ENCODE measurements around the gene CAMTA1.

Gene CAMTA1

DNA sequence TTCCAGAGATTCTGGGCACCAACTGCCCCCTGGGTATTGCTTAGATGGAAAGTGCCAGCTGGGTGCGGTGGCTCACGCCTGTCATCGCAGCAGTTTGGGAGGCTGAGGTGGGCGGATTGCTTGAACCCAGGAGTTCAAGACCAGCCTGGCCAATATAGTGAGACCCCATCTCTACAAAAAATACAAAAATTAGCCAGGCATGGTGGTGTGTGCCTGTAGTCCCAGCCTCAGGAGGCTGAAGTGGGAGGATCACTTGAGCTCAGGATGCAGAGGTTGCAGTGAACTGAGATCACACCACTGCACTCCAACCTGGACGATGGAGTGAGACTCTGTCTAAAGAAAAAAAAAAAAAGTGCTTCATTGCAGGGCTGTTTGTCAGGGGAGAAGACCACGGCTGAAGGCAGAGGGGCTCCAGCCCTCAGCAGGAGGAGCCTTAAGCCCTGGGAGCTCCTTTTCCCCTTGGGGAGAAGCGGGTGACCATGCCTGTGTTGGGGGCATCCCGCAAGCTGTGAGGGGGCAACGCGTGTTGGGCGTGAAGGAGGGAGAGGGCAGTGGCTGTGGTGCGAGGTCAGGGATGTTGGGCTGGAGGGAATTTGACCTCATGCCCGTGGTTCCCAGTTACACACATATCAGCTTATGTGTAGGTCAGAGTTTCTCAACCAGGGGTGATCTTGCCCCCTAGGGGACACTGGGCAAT, 854.3 kb downstream of the CAMTA1 start:
- DNase-seq = no peak

DNA sequence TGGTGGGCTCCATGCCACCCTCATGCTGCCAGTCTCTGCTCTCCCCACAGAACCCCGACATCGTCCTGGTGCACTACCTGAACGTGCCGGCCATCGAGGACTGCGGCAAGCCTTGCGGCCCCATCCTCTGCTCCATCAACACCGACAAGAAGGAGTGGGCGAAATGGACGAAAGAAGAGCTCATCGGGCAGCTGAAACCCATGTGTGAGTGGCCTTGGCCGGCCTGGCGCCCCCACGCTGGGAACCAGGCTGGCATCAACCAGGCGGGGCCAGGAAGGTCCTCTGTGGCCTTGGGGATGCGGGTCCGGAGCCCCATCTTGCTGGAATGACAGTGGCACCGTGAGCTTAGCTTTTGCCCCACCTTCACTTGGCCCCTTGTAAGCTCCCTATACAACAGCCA, 855.1 kb downstream of the CAMTA1 start:
- no peak for DNase-seq

DNA sequence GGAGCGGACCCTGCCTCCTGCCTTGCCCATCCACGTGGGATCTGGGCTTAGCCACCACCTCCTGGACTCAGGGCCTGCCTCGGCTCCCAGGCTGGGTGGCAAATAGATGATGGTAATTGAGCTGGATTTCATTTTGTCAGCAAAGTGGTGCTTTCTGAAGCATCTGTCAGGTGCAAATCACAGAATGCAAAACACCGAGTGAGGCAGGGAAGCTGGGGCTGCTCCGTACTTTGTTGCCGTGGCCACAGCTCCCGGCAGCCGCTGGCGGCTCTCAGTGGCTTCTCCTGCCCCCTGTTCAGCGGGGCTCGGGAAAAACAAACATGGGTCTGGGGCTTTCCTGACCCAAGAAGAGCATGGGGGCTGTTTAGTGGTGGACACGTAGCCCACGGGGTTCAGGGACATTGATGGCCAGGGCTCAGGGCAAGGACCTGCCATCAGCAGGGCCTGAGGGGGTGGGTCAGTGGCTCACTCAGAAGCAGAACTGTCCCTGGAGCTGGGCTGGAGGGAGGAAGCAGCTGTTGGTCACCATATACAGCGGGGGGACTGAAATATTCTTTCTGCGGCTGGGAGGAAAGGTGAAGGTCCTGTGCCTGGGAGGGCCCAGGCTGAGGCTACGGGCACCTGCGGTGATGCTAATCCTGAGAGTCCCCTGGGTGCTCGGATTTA, 855.8 kb downstream of the CAMTA1 start:
- DNase-seq = no peak

DNA sequence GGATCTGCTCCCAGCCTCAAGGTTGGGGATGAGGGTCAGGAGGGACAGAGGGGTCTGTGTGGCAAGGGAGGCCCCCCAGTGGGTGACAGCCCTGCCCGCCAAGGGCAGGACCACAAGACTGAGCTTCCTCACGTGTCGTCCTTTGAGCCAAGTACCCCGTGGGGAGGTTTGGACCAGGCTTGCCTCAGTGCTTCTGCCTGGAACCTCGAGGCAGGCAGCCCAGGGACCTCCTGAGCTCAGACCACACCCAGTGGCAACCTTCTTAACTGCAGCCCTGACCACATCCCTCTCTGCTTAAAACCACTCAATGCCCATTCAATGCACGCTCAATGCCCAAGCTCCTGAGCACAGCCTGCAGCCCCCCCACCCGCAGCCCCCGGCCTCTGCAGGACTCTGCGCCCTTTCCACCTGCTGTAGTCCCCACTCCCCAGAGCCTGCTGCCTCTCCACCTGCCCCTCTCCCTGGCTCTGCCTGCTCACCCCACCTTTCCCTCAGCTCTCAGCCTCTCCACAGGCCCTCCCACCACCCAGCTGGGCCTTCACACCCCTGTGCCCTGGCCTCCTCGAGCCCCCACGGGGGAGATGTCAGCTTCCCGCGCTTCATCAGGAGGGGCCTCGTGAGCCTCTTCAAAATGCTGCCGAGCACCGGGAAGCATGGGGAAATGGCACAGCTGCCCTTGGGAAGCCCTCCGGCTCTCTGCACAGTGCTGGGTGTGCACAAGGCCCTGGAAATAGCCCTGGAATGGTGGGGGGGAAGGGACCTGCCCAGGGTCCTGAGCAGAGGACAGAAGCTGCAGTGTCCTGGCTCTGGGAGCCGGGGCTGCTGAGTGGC, 856.5 kb downstream of the CAMTA1 start:
- DNase-seq = no peak

DNA sequence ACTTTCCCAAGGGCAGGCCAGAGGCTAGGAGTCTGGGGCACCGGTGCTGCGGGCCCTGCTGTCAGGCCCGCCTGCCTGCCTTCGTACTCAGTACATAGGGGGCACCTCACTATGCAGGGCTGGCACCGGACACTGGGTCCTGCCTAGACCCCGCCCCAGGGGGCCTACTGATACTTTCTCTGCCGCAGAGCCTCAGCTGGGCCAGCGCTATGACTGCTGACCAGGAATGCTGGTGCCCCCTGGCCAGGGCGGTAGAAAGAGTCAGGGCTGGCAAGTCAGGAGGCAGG, 857.1 kb downstream of the CAMTA1 start:
- DNase-seq = no peak

DNA sequence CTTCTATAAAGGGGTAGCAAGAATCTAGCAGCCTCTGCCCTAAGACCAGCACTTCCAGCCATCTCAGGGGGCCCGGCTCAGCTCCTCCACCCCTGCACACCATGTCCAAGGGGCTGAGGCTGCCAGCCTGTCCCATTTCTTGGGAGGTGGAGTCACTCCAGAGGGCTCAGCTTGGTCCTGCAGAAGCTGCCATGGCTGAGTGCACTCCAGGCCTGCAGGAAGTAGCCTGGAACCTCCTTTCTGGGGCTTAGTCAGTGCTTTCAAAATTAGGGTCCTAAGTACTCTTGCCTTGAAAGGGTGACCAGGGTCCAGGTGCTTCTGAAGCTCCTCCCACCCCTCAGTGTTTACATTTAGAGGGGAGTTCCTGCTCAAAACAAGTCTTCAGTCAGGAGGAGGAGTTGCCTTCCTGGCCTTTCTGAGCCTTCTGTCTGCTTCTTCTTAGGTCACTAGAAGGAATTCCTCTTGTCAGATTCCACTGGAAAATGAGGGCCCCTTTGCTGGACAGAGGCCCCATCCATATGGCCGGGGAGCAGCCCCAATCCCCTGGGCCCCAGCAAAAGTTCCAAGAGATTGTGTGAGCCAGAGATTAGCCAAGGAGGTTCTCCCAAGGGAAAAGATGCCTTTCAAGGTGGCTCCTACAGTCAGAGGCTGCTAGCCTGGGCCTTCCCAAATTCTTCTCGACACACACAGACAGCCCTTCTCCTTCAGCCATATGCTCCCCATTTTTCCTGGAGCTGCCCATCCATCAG, 857.7 kb downstream of the CAMTA1 start:
- DNase-seq = no peak

DNA sequence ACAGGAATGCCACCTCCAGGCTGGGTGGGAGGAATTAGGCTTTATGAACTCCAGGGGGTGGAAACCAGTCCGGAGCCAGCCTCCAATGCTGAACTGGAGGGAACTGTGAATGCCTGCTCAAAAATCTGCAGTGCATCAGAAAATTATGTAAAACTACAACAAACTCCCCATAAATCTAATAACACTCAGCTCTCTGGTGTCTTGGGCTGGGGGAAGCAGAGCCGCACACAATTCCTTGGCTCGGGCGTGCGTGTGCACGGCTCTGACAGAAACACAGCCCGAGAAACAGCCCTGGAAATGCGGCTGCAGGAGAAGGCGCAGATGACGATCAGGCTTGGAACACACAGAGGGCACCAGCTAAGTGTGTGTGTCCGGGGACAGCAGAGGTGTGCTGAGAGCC, 858.3 kb downstream of the CAMTA1 start:
- no peak for DNase-seq

DNA sequence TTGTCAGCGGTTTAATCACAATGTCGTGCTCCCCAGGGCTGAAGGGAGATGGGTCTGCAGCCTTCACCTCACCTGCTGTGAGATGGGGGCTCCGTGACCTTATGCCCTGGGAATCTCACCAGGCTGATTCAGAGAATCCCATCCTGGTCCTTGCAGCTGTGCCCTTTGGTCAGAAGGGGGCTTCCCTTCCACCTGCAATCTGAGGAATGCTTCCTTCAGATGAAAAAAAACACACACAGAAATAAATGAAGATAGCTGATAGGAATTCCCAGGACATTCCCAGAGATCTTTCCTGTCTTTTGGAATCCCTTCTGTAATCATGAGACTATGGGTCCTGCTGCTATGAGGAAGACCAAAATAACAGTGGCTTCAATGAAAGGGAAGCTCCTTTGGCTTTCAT, 858.8 kb downstream of the CAMTA1 start:
- DNase-seq = no peak

DNA sequence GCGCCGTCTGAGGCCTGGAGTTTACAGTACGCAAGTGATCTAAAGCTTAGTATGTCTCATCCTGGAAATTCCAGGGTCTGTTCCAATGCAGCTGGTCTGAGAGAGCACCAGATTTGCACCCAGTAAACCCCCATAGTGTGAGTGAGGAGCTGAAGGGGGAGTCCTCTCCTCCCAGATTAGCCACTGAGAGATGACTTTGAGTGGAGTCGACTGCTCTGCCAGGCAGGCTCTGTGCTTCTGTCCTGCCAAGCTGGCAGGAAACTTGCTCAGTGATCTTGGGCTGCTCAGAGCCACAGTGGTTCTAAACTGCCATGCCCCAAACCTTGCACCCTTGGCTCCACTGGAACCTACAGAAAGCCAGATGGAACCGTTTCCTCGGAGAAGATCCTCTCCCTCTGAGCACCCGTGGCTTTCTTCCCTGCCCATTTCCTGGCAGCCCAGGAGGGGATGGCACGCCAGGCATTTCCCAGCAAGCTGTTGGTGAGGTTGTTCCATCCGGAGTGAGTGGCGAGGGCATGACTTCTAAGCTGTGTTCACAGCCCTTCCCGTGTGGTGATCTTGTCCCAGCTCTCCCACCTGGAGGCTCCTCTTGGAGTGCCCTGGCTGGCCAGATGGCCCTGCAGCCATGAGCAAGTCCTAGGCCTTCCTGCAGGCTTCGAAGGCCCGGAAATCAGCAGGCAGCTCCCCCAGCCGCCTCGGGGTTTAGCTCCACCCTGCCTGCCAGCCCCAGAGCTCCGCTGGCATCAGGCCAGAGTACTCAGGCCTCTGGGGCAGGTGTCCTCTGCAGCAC, 859.9 kb downstream of the CAMTA1 start:
- no peak for DNase-seq

DNA sequence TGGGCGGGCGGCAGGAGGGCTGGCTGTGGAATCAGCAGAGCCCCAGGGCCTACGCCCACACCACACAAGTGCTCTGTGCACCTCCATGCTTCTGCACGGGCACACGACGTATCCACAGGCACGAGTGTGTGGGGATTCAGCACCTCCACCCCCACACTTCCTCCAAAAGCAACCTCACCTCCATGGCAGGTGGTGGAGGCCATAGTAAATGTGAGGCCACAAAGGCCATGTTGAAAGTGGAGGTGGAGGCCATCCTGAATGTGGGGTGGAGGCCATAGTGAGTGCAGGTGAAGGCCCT, 860.4 kb downstream of the CAMTA1 start:
- no peak for DNase-seq

DNA sequence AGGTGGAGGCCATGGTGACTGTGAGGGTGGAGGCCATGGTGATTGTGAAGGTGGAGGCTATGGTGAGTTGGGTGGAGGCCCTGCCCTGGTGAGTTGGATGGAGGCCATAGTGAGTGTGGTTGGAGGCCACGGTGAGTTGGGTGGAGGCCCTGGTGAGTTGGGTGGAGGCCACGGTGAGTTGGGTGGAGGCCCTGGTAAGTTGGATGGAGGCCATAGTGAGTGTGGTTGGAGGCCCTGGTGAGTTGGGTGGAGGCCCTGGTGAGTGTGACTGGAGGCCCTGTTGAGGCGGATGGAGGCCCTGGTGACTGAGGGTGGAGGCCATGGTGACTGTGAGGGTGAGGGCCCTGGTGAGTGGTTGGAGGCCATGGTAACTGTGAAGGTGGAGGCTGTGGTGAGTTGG, 860.9 kb downstream of the CAMTA1 start:
- DNase-seq = no peak

DNA sequence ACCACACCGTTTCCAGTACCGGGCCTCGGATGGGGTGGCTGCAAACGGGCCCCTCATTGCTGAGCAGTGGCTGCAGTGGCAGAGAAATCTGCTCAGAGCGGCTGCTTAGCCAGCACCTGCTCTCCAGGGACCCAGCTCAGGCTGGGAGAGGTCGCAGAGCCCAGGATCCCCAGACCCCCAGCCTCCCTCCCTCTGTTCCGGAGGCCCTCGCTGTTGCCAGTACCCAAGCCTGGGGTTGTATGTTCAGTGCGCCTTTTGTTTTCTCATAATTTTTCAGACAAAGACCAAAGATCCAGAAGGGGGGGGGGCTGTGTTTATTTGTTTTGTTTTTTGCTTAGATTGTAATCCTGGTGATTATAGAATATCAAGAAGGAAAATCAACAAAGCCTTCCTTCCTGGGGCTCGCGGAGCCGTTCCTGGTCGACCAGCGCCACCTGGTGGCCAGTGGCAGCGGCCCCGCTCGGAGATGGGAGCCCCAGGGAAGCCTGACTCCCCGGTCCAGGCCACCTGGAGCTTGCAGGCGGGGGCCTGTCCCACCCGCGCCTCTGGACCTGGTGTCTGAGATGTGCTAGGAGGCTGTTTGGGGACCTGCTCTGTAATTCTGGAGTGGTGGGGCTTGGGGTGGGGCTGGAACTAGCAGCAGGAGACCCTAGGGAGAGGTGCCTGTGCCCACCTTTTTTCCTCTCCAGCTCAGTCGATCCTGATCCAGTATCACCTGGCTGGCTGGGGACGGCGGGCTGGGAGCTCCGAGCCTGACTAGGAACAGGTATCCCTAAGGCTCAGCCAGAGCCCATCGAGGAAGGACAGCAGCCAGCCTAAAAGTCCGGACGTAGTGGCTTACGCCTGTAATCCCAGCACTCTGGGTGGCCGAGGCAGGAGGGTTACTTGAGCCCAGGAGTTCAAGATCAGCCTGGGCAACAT, 862.0 kb downstream of the CAMTA1 start:
- DNase-seq = peak; percentile 90

DNA sequence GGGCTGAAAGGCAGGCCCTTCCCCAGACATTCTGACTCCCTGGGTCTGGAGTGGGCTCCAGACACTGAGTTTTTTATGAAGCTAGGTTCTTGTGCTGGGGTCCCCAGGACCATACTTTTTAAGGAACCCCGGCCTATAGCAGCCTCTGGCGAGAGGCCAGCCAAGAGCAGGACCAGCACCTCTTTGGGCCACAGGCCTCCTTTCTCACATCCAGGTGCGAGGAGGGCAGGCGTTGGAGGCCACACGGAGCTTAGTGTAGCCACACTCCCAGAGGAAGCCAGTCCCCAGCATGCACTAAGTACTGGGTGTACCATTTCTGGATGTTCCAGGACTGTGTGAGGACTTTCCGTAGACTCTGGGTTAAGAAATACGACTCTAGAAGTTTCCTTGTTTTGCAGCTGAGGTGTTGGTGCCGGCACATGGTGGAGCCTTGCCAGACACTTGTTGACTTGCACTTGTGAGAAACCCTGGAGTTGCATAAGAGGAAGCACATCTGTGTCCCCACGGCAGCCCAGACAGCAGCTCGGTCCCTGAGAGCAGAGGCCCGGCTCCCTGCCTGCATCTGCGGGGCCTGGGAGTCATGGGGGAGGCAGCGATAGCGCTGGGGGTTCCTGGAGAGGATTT, 863.6 kb downstream of the CAMTA1 start:
- DNase-seq = no peak

DNA sequence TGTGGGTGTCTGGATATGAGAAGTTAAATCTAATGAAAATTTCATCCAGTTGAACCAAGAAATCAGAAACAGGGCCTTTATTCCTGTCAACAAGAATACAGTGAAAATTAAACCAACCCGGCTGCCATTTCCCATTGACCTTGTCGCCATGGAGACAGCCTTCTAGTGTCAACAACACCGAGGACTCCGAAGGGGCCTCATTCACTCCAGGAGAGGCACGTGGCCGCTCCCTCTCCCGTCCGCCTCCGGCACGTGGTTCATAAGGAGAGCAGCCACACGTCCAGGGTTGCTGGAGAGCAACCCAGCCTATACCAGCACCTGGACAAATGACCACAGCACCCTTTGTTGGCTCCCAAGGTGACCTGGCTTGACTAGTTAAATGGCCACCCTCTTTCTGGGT, 865.5 kb downstream of the CAMTA1 start:
- no peak for DNase-seq

DNA sequence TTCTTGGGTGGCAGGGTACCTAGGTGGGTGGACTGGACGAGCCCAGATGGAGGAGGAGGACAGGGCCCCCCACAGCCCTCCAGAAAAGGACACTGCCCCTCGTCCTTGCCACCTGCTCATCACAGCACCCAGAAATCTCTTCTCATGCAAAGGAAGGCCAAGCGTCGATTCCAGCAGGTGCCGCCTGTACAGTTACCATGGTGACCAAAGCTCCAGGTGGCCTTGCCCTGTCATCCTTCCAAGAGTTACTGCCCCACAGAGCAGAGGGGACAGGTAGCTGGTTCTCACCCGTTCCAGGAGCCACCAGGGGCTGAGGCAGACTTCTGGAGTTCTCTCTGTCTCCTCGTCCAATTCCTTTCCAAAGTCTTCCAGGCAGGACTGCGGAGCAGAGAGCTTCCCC, 865.9 kb downstream of the CAMTA1 start:
- DNase-seq = no peak

DNA sequence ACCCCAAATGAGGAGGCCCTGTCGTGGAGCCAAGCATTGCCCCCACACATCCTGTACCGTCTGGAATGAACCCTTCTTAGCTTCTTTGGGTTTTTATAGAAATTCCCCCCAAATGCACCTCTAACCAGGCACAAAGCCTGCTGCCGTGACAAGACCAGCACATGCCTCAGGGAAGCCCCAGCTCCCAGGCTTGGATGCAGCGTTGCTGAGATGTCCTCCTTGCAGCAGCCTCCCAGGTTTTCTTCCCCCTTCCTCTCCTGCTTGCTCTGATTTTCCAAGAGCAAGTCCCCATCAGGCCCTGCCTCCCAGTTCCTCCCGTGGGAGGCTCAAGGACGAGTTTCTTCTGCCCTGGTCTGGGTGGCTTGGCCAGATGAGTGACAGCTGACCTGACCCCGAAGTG, 866.8 kb downstream of the CAMTA1 start:
- no peak for DNase-seq

DNA sequence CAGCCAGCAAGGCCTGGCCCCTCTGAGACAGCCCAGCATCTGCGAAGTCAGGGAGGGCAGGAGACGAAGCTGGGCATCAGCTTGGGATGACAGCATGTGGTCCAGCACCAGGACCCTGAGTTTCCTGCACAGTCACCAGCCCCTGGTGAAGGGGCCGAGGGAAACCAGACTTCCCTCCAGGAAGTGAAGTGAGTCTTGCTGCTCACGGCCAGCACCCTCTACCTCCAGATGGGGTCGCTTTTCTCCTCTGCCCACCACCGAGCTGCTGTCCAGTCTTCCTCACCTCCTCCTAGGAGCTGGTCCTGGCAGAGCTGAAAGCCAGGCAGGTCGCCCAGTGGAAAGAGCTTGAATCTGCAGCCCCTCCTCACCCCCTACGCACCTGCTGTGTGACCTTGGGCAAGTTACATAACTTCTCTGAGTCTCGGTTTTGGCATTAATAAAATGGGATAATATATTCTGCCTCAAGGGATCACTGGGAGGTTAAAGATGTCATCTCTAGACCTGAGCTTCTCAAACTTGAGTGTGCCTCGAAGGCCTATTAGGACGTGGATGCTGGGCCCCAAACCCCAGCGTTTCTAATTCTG, 867.4 kb downstream of the CAMTA1 start:
- DNase-seq = no peak

DNA sequence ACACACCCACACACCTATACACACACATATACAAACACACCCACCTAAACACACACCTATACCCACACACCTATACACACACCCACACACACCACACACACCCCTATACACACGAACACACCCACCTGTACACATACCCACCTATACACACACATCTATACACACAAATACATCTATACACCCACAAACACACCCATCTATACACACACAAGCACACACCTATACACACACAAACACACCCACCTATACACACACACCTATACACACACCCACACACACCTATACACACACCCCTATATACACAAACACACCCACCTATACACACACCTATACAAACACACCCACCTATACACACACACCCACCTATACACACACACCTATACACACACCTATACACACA, 869.5 kb downstream of the CAMTA1 start:
- no peak for DNase-seq

DNA sequence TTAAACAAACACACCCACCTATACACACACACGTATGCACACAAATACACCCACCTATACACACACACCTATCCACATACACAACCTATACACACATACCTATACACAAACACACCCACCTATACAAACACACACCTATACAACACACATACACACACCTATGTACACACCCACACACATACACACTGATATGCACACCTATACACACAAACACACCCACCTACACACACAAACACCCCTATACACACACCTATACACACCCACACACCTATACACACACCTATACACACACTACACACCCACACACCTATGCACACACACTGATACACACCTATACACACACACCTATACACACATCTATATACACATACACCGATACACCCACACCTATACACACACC, 870.1 kb downstream of the CAMTA1 start:
- DNase-seq = no peak

DNA sequence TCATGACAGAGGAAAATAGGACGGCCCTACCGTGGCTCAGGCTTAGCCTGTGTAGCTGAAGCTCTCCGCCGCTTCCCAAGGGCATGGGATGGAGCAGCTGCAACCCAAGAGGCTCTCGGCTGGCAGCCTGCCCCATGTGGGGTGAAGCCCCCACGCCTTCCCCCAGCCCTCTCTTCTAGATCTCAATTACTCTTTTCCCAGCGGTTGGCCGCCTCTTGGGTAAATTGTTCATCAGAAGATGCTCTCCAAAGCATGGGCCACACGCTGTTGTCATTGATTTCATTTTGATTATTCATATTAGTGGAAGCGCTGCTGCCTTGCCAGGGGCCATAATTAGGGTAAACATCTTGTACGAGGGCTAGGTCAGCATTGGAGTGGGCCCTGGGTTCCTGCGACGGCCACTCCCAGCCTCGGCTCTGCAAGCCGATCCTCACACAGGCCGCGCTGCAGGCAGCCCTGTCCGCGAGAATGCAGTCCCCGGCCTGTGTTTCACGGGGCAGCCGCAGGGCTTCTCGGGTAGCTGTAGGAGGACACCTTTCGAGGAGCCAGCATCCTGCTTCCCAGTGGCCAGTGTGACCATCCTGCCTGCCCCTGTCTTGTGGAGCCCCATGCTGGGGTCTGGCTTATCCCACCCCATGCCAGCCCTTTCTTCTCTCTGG, 871.4 kb downstream of the CAMTA1 start:
- no peak for DNase-seq

Measured in activated CD8-positive, alpha-beta memory T cell treated with anti-CD3 and anti-CD28 coated beads for 24 hours (primary cell).